GM19099 (cell line): Measurements from ENCODE around the gene PLEKHO2.

Experiments used
- POLR2A ChIP-seq: IDR thresholded peaks from 3 replicates; pipeline ENCODE4 v1.6.1; 2011; ENCODE audit warnings: low read depth; ENCODE audit not compliant: insufficient read length; ENCODE audit errors: extremely low read depth

Gene PLEKHO2

DNA sequence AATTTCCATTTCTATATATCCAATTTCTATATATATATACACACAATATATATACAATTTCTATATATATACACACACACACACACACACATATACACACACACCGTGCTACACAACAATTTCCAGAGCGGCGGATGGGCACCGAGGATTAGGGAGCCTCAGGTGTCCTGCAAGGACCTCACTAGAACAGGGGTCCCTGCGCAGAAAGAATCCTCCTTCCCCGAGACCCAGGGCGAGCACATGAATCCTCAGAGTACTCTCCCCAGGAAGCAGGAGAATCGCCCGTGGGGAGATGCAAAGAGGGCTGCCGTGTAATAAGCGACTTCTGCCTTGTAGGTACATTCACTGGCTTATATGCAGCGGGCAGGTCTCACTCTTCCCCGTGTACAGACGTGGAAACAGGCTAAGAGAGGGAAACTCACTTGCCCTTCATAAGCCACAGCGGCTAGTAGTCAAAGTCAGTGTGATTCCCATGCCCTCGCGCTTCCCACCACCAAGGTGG is 16.7 kb upstream of the PLEKHO2 start:
- TF ChIP-seq POLR2A = no peak

- TF ChIP-seq POLR2A = peak; percentile 91
These were observed 16.1 kb upstream of the PLEKHO2 start, which contains the start of gene PIF1 for GRCh38 chr15:64825431-64826294. TSS of gene PIF1 (minus strand) at chr15:64825647. CDS start at chr15:64824335, 1,312 bp downstream.

GRCh38 chr15:64828985-64829384 is 12.7 kb upstream of the PLEKHO2 start:
- TF ChIP-seq POLR2A = no peak

DNA sequence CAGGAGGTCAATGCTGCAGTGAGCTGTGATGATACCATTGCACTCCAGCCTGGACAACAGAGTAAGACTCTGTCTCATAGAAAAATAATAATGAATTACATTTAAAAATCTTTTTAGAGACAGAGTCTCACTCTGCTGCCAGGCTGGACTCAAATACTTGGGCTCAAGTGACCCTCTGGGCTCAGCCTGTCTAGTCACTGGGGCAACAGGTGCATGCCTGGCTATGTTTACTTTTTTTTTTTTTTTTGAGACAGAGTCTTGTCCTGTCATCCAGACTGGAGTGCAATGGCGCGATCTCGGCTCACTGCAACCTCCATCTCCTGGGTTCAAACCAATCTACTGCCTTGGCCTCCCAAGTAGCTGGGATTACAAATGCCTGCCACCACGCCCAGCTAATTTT is 8.0 kb upstream of the PLEKHO2 start:
- no peak for TF ChIP-seq POLR2A

DNA sequence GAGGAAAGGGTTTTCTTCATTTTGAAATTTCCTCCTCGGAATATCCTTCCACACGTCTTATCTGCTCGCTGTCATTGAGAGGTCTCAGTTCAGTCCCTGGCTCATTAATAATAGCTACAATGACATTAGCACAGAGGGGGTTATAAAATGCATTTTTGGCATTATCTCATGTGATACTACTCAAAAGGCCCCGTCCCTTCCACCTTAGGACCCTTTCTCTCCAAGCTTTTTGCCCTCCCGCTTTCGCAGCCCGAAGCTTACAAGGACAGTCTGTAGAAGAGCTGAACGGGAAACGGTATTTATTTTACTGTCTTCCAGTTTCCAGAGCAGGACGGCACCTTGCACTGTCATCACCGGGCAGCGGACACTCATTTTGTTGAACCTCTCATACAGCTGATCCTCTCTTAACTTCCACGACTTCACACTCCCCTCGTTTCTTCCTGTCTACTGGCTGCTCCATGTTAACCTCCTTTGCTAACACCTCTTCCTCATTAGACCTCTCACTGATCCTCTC is 5.6 kb upstream of the PLEKHO2 start:
- no peak for TF ChIP-seq POLR2A

- TF ChIP-seq POLR2A = no peak
These were observed 4.2 kb upstream of the PLEKHO2 start for GRCh38 chr15:64837502-64837901.

DNA sequence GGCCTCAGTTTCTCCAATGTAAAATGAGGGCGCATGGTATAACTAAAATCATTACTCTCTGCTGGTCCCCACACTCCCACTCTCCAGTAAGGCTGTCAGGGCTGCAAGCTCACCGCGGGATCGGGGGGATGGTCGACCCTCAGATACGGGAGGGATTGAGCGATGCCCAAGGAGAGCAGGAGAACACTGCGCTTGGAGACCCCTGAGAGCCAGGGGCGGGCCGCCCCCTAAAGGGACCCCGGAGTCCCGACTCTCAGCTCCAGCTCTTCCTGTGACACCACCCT is 713 bp upstream of the PLEKHO2 start:
- no peak for TF ChIP-seq POLR2A

- TF ChIP-seq POLR2A = no peak
These were observed 603 bp downstream of the PLEKHO2 start for GRCh38 chr15:64842096-64842939.

- TF ChIP-seq POLR2A = no peak
These were observed 1.4 kb downstream of the PLEKHO2 start for GRCh38 chr15:64842986-64843561.

DNA sequence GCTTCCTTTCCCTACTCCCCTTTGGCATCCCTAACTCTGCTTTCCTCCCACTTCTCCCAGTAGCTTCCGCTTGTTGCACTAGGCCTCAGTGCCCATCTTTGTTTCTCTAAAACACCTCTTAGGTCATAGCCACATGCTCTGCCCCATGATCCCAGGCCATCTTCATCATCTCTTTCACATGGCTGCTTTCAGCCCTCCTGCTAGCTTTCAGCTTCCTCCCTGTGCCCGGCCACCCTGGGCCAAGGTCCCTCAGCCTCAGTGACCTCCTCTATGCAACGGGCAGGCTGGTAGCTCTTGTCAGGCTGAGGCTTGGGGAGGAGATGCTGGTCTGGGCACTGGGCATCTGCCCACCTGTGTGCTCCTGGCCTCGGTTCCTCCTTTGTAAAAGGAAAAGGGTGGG is 2.3 kb downstream of the PLEKHO2 start:
- TF ChIP-seq POLR2A = no peak

- TF ChIP-seq POLR2A = peak; percentile 16
These were observed 2.9 kb downstream of the PLEKHO2 start for GRCh38 chr15:64844576-64845145.

DNA sequence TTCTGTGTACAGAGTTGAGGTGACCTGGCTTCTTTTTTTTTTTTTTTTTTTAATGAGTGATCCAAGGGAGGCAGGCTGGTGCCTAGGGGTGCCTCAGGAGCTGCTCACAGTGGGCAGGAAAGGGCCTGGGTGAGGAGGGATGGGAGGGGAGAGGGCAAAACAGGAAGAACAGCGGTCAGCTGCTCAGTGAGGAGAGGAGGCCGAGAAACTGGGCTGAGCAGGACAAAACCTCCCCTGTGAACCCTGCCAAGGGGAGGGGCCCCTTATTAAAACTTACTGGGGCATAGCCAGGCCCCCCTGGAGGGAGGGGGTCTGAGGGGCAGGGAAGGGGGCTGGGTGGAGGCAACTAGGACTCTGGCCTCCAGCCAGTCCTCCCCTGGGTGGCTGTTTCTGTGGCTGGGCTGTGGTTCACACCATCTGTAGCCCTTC is 3.5 kb downstream of the PLEKHO2 start:
- TF ChIP-seq POLR2A = no peak

DNA sequence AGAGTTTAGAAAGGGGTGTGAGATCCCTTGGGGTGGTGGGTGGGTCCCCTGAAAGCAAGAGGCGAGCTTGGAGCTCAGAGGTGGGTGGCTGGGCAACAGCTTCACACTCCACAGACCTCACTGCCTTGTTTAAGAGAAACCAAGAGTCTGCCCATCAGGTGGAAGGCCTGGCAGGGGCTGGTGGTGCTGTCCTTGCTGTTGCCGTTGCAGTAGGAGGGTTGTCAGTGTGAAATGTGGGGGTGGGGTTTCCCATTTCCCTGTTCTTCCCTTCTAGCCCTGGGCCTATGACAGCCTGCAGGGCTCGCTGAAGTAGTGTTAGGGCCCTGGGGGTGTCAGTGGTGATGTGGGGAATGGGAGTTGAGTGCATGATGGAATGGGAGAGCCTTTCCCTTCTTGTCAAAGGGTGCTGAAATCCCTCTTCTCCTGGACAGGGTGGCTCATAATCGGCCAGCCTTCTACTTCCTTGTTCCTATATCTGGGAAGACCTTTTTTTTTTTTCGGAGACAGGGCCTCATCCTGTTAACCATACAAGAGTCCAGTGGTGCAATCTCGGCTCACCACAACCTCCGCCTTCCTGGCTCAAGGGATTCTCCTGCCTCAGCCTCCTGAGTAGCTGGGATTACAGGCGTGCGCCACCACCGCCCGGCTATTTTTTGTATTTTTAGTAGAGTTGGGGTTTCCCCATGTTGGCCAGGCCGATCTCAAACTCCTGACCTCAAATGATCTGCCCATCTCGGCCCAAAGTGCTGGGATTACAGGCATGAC is 4.3 kb downstream of the PLEKHO2 start:
- TF ChIP-seq POLR2A = no peak

GRCh38 chr15:64847016-64847415 is 5.3 kb downstream of the PLEKHO2 start:
- TF ChIP-seq POLR2A = no peak

DNA sequence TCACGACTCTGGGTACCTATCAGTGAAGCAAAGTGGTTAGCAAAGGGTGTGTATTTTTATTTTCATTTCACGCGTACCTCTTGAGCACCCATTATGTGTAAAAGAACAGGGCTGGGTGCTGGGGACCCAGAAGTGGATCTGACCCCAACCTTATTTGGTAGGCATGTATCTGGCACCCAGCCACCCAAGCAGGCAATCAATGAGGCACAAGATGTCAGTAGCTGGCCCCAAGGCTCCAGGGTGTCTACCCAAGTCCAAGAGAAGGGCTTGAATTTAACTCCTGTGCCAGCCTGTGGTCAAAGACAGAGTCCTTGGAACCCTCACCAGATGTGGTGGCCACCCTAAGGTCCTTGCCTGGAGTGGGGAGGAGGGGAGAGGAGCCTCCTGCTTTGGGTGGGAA is 5.7 kb downstream of the PLEKHO2 start:
- TF ChIP-seq POLR2A = no peak
